ENCODE results near the gene CD247.

DNA sequence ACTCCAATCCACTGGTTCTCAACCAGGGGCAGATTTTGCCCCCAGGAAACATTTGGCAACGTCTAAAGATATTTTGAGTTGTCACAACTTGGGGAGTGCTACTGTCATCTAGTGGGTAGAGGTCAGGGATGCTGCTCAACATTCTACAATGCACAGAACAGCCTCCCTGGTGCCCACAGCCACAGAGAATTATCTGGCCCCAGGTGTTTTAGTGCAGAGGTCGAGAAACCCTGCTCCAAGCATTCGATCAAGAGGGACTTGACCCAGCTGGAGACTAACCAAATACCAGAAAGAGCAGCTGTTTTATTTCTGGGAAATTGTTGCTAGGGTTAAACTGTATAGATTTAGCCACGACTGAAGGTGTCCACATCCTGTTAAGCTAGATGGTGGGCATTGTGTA, 19.2 kb downstream of the CD247 start:
- TF ChIP-seq CTCF (conservative IDR thresholded peaks at IDR 0.05 in 1 of 2, IDR thresholded peaks at IDR 0.05 in 1 of 2; ENCODE audit: extremely low read depth in 1 of 2, insufficient read depth in 1 of 2, low read depth in 1 of 2, low read length in 2 of 2), result no peak
- no peak for TF ChIP-seq EZH2 (IDR thresholded peaks at IDR 0.05; ENCODE audit: borderline replicate concordance, low read length)
